NOMO-1 treated with DMSO at 0.1 percent for 48 hours (cell line): ENCODE measurements around the gene TDO2.
A peak's percentile ranks its signal among the peaks of the same experiment; 100 is the strongest.
"Not testable (repeated sequence)": the region's sequence is repeated elsewhere in the genome, so short reads cannot be mapped to it uniquely, and the experiment has no call there.

ENCODE experiments used
- DNase-seq: peaks from one replicate; lab custom pipeline; 2025; ENCODE audit not compliant: unreplicated experiment; lab: John Stamatoyannopoulos, UW

Gene TDO2

DNA sequence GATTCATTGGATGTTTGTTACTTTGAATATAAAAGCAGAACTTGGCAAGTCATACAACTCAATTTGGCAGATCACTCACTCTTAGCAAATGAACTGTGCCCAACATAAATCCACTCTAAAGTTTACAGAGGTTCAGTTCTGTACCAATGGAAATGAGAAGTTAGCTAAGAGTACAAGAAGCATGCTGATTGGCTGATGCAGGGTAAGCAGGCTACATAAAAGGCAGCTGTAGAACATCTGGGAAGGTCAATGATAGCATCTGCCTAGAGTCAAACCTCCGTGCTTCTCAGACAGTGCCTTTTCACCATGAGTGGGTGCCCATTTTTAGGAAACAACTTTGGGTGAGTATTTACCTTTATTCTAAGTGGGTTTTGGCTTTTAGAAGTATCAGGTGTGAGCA lies at the start of gene TDO2:
Gene TDO2, plus strand, starts transcription at position 244 of the 400 bp plus-strand sequence. Its CDS starts 63 bp downstream, at position 307.
- DNase-seq = no peak

DNA sequence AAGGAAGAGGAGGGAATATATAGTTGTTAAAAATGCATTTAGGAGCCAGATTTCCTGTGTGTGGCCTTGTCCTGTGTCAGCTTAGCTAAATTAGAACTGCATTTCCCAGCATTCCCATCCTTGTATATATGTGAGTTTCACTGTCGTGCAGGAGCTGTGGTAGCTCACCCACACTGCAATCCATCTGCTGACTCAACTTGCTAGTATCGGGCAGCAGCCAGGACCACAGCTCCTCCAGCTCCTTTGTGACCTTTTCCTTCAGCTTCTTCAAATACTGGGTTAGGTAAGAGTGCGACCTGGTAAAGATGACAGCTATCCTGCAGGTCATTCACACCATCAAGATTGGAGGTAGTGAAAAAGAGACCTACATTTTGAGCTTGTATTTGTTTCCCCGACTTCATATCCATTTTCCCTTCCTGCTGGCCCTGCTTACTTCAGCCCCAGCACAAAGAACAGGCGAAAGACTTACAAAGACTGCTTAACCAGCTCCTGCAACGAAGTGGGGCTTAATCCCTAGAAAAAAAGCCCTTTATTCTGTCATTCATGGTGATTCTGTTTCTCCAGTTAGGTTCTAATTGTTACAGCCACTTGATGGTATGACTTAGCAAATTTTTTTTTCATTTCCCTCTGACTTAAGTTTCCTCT lies 48.8 kb upstream of the TDO2 start:
- DNase-seq = peak; percentile 41

DNA sequence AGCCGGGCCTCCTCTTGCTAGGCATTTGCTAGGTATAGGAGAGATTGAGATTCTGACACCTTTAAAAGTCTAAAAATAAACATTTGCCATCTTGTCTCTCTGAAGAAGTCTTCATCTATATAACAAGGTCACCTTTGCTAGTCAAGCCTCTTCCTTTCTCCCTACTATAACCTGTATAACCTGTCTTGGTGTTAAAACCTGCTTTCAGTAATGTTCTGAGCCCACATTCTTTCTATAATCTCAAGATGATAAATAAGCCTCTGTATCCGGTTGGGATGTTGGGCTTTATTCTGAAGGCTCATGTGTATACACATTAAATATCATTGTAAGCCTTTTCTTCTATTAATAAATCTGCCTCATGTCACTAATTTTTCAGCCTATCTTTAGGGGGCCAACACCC lies 47.6 kb upstream of the TDO2 start:
- no peak for DNase-seq

DNA sequence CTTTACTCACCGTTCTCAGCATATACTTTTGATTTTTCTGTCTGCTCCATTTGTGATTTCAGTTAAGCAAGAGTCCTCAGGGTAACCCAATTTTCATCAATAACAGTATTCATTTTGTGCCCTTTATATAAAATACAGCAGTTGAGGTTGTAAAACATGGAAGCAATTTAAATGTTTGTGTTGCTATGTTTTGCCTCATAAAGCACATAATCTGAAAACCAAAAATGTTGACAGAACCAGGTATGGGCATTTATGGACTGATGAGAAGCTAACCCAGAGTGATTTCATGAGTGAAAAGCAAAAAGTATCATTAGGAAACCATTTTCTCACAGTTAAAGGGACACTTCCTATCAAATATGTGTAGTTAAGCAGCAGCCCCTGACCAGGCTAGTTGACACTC lies 37.3 kb upstream of the TDO2 start, which contains the start of gene ASIC5:
Gene ASIC5, minus strand, starts transcription at position 101 of the 400 bp plus-strand sequence. Its CDS starts 51 bp downstream, at position 50.
- no peak for DNase-seq

DNA sequence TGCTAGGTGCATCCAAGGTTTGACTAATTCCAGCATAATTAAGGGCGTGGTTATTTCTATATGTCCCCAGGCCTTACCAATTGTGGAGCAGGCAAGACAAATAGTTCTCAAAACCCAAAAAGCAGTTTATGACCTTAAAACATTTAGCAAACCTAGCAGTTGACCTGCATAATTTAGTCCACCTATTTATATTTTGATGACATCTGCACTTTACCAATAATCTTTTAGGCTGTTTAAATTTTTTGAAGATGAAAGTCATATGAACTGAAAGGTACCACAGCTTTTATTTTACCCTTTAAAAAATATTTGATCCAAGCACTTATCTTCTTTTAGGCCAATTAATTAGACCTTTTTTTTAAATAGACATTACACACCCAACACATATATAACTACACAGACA lies 27.6 kb upstream of the TDO2 start:
- DNase-seq = no peak

DNA sequence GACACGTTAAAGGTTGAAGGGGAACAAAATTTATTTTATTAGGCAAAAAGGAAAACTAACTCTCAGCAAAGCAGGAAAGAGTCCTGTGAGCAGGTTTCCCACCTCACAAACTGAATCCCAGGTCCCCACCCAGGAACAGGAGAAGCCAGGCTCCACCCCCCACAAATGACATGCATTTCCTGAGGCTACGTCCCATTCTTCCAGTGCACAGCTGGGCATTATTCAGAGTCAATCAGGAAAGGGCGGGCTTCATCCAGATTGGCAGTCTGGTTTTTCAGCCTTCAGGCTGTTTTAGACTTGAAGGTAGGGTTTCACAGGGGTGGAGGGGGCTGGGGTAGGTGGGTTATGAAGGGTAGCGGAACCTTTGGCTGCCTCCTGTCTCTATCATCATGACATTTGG lies 25.5 kb upstream of the TDO2 start:
- no peak for DNase-seq

DNA sequence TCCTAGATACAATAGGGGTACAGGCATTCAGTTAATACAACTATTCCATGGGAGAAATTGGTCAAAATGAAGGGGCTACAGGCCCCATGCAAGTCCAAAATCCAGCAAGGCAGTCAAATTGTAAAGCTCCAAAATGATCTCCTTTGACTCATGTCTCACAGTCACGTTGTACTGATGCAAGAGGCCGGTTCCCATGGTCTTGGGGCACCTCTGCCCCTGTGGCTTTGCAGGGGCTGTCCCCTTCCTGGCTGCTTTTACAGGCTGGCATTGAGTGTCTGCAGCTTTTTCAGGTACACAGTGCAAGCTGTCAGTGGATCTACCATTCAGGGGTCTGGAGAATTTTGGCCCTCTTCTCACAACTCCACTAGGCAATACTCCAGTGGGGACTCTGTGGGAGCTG lies 24.9 kb upstream of the TDO2 start:
- no peak for DNase-seq

DNA sequence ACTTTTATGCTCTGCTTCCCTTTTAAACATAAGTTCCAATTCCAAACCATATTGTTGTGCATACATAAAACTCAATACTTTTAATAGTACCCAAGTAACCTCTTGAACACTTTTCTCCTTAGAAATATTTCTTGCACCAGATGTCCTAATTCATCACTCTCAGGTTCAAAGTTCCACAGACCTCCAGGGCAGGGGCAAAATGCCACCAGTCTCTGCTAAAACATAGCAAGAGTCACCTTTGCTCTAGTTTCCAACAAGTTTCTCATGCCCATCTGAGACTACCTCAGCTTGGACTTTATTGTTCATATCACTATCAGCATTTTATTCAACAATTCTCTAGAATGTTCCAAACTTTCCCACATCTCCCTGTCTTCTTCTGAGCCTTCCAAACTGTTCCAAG lies 23.7 kb upstream of the TDO2 start:
- no peak for DNase-seq

DNA sequence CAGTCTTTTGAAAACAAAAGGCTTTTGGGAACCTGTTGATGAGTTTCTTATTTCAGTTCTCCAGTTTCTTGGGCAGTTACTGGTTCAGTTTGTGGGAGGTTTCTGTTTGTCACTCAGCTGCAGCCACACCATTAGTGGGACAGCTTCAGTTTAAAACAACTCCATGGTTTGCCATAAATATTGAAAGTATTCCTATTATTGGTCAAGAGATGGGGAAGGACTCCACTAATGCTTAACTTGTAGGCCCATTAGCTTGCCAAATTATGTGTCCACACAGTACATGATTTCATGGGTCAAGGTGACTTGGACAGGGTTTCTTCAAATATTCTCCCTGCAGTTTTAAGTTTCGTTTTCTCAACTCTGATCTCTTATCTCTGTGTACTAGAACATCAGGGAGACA lies 21.9 kb upstream of the TDO2 start:
- no peak for DNase-seq

DNA sequence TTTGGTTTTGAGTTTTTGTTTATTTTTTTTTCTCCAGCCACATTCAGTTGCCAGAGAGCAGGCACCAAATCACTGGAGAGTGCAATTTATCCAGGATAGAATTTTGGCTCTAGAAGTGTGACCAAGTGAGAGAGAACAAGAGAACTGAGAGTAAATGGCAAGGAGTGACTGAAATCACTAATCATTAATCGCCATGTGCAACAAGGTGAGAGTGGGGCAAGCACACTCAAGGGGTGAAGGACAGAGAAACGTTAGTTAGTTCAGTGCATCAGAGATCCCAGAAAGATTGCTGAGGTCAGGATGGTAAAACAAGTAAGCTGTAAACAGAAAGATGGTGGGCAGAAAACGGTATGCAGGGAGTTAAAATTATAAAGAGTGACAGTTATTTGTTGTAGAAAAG lies 19.6 kb upstream of the TDO2 start:
- no peak for DNase-seq

DNA sequence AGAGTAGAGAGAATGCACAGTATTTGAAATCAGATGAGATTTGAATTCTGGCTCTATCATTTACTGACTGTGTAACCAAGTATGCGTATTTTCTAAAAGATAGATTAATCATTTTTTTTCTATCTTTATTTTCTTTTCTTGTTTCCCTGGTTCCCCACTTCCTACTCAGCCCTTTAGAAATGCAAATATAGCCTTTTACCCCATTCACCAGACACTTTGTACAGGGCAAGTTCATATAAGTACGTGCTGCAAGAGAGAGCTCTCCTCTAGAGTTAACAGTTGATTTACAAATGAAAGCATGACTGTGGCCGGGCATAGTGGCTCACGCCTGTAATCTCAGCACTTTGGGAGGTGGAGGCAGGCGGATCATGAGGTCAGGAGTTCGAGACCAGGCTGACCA lies 17.8 kb upstream of the TDO2 start:
- DNase-seq = no peak

DNA sequence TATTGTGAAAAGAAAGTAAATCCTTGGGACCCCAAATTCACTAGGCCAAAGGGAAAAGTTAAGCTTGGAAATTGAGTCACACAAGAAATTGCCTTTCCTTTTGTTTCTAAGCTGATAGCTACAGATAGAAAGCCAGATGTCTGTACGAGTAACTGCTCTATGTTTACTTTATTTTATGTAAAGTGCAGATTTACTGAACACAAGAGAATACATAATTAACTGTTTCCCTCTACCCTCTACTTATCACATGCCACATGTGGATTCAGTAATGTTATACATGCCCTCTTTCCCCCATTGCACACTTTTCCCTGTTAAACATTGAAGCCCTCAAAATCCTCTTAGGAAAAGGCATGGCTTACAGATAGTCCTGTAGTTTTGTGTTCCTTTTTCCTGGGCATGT lies 16.5 kb upstream of the TDO2 start:
- DNase-seq = no peak

DNA sequence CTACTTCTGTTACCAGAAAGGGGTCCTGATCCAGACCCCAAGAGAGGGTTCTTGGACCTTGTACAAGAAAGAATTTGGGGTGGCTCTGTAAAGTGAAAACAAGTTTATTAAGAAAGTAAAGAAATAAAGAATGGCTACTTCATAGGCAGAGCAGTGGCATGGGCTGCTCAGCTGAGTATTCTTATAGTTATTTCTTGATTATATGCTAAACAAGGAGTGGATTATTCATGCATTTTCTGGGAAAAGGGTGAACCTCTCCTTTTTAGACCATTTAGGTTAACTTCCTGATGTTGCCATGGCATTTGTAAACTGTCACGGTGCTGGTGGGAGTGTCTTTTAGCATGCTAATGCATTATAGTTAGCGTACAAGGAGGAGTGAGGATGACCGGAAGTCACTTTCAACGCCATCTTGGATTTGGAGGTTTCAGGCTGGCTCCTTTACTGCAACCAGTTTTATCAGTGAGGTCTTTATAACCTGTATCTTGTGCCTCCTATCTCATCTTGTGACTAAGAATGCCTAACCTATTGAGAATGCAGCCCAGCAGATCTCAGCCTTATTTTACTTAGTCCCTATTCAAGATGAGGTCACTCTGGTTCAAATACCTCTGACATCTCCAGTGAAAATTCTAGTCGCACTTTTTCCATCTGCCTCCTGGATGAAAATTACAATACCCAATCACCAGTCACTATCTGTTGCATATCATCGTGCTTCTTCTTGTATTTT lies 15.5 kb upstream of the TDO2 start:
- DNase-seq = no peak

DNA sequence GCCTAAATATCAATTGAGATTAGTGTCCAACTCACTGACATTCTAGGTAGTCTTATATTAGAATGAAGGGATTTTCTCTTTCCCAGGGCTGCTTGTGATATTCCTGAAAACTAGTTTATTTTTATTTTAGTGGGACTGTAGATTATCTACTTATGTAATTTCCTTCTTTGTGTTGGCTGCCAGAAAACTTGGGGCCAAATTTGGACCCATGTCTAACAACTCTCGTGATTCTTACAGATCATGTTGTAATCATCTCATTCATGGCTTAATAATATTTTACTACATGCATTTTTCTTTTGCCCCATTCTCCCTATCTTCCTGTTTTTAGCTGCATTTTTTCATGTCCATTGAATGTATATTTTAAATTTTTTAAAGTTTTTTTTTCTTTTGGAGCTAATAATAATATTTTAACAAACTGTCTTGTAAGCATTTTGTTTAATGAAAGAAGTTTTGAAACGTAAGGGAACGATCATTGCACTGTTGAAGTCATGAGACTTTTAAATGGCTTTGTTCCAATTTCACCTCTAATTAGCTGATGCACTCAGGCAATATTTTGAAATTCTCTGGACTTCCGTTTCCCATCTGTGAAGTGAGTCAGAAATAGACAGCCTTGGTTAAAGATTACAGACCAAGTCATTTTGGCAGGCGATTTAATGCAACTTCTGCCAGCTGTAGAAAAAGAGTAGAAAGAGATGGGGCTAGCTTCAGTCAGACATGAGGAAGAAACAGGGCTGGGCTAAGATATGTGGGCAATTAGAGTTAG lies 14.3 kb upstream of the TDO2 start:
- peak; percentile 98 for DNase-seq

DNA sequence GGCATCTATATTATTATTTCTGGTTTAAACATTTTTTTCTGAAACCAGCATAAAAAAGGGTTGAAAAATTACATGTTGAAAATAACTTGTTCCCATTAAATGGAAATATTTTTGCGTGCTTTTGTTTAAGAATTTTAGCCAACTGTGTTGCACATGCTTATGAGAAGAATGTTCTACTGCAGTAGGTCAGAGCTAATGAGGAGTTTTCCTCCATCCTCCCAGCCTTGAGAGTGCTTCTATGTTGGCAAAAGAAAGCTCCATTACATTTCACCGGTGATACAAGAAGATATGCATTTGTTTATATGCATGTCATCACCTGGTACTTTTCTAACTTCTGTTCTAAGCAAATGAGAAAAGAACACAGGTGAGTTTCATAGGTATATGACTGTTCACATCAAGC lies 13.6 kb upstream of the TDO2 start:
- DNase-seq = no peak

DNA sequence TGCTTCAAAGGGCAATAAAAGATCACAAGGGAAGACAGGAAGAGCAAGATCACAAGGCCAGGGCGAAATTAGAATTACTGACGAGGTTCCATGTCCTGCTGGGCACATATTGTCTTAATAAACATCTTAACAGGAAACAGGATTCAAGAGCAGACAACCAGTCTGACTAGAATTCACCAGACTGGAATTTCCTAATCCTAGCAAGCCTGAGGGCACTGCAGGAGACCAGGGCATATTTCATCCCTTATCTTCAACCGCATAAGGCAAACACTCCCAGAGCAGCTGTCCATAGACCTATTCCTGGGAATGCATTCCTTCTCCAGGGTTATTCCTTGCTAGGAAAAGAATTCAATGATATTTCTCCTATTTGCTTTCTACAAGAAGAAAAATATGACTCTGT lies 12.4 kb upstream of the TDO2 start:
- DNase-seq = no peak

DNA sequence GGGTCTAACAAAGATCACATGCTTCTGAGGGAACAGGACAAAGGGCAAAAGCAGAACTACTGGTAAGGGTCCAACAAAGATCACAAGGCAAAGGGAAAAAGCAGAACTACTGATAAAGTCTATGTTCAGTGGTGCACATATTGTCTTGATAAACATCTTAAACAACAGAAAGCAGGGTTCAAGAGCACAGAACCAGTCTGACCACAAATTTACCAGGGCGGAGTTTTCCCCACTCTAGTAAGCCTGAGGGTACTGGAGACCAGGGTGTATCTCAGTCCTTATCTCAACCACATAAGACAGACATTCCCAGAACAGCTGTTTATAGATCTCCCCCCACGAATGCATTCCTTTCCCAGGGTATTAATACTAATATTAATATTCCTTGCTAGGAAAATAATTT lies 5.1 kb upstream of the TDO2 start:
- not testable (repeated sequence) for DNase-seq

DNA sequence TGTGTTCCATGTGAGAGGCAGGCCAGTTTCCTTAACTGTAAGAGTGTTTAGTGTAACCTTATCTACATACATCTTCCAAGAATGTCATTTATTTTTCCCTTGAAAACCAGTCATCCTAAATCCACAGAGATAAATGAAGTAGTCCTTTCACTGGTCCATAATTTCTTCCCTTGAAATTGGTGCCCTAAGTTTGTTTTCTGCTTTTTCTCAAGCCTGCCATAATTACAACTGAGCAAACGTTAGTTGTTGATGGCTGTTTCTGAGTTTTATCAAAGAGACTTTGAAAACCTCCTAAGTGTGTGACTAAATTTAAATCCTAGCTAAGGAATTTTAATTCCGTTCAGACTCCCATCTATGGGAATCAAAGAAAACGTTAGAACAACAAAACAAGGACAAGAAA lies 3.6 kb upstream of the TDO2 start:
- DNase-seq = no peak

DNA sequence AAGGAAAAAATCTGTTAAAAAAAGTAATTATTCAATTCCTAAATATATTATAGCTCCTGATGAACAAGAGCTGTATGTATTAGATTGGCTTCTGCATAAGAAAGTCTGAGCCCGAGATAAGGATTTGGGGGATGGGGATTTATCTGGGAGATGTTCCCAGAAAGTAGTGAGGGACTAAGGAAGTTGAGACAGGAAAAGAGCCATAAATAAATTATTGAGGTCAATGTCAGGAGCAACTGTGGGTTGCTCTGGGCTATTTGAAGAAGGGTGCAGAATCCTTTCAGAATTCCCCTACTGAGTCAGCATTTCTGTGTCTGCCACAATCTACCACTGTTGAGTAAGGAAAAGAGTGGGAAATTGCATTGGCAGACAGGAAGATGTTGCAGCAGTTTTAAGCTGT lies 3.1 kb upstream of the TDO2 start:
- DNase-seq = no peak

DNA sequence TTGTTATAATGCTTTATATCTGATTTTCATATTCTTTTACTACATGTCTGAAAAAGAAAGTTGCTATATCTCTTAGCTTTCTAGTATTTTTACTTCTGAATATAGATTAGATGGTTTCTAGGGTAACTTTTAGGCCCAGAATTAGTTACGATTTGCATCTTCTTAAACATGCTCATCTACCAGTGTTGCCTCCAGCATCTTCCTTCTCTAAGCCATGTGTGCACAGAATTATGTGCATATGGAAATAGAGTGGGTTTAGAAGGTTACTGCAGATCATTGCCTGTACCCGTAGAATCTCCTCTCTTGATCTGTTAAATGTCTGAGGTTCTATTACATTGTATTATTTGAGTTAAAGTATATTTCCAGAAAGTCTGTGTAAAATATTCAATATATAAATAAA lies 2.5 kb upstream of the TDO2 start:
- no peak for DNase-seq

DNA sequence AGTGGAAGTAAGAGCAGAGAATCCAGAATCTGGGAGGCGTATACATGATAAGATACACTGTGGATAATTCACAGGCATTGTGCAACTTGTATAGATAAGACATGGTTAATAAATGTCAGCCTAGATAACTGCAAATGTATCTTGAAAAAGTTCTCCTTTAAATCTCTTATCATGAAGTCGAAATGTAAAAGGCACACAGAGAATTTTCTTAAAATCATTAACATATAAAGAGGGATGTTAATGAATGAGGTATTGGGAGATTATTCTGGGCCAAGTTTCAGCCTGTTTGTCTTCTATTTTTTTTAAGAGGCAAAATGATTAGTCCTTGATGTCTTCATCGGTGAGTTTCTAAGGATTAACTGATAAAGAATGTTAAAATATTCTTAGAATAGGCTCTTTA lies 835 bp downstream of the TDO2 start:
- no peak for DNase-seq
